Measurements from ENCODE around the gene FBXW2.
"Not testable (repeated sequence)": the region's sequence is repeated elsewhere in the genome, so short reads cannot be mapped to it uniquely, and the experiment has no call there.

The FBXW2 gene

GRCh38 chr9:120756531-120756930 lies 36.7 kb downstream of the FBXW2 start:
- intact Hi-C loops (cut with DNase I): loop anchor here (5.0 kb wide), 1 partner anchor 181 kb away; no protein-coding TSS in a partner anchor
- DNase-seq: no peak

GRCh38 chr9:120755810-120756434 lies 37.3 kb downstream of the FBXW2 start:
- intact Hi-C loops (cut with DNase I): loop anchor here (5.0 kb wide), 1 partner anchor 181 kb away; no protein-coding TSS in a partner anchor
- DNase-seq: peak in 37 of 42 donors; percentile 28 to 89 (median 69)

- DNase-seq: no peak
- intact Hi-C loops (cut with DNase I): loop anchor here (5.0 kb wide), 1 partner anchor 182 kb away; no protein-coding TSS in a partner anchor
Observed at GRCh38 chr9:120755044-120755443, 38.2 kb downstream of the FBXW2 start.

GRCh38 chr9:120750421-120750820 lies 42.8 kb downstream of the FBXW2 start:
- DNase-seq: no peak
- intact Hi-C loops (cut with DNase I): no loop called here

GRCh38 chr9:120746366-120746765 lies 46.9 kb downstream of the FBXW2 start:
- intact Hi-C loops (cut with DNase I); DNase-seq: not testable (repeated sequence)

GRCh38 chr9:120745278-120745677 lies 47.9 kb downstream of the FBXW2 start:
- no peak for DNase-seq
- intact Hi-C loops (cut with DNase I): no loop called here

- intact Hi-C loops (cut with DNase I): no loop called here
- no peak for DNase-seq
Observed at GRCh38 chr9:120742951-120743416, 50.2 kb downstream of the FBXW2 start.

GRCh38 chr9:120741701-120742100 lies 51.5 kb downstream of the FBXW2 start:
- intact Hi-C loops (cut with DNase I): no loop called here
- no peak for DNase-seq

- DNase-seq: no peak
- intact Hi-C loops (cut with DNase I): no loop called here
Observed at GRCh38 chr9:120741191-120741590, 52.0 kb downstream of the FBXW2 start.

GRCh38 chr9:120740132-120740531 lies 53.1 kb downstream of the FBXW2 start:
- intact Hi-C loops (cut with DNase I): no loop called here
- DNase-seq: no peak

- intact Hi-C loops (cut with DNase I): no loop called here
- no peak for DNase-seq
Observed at GRCh38 chr9:120737416-120738165, 55.6 kb downstream of the FBXW2 start.

GRCh38 chr9:120736881-120737280 lies 56.3 kb downstream of the FBXW2 start:
- no peak for DNase-seq
- intact Hi-C loops (cut with DNase I): no loop called here

- DNase-seq: peak in 2 of 42 donors; percentile 15 to 39
- intact Hi-C loops (cut with DNase I): no loop called here
Observed at GRCh38 chr9:120735415-120736126, 57.6 kb downstream of the FBXW2 start.

- intact Hi-C loops (cut with DNase I): no loop called here
- DNase-seq: peak in 7 of 42 donors; percentile 16 to 47 (median 27)
Observed at GRCh38 chr9:120734607-120735410, 58.4 kb downstream of the FBXW2 start.

GRCh38 chr9:120733190-120733589 lies 60.0 kb downstream of the FBXW2 start:
- peak in 12 of 42 donors; percentile 24 to 73 (median 47) for DNase-seq

GRCh38 chr9:120730654-120731514 lies 62.3 kb downstream of the FBXW2 start:
- intact Hi-C loops (cut with DNase I): no loop called here
- no peak for DNase-seq

More at GRCh38 chr9:120733190-120733589, 60.0 kb downstream of the FBXW2 start:
- intact Hi-C loops (cut with DNase I): no loop called here

GRCh38 chr9:120729791-120730241 lies 63.4 kb downstream of the FBXW2 start:
- no peak for DNase-seq
- intact Hi-C loops (cut with DNase I): no loop called here

- DNase-seq: peak in 1 of 42 donors; percentile 8
Observed at GRCh38 chr9:120726484-120726883, 66.7 kb downstream of the FBXW2 start.

More at GRCh38 chr9:120726484-120726883, 66.7 kb downstream of the FBXW2 start:
- intact Hi-C loops (cut with DNase I): no loop called here
